ENCODE measurements around the gene KCNMA1. TPM values are rescaled to one million over a fixed set of nuclear protein-coding genes. Genes with fewer than 3 reads are reported as not detected.

The KCNMA1 gene
- total RNA-seq, 1 donor from 2014 or later = 95.5 TPM

GRCh38 chr10:77678146-77678545, 40.5 kb upstream of the KCNMA1 start:
- peak; percentile 54 for DNase-seq (ENCODE audit: extremely low spot score, unreplicated experiment)
- Mint-ChIP-seq H3K4me1 (ENCODE audit: unreplicated experiment) (no peaks in the 10 kb centered on the region), H3K36me3 (ENCODE audit: unreplicated experiment) (no peaks in the 10 kb centered on the region), H3K27ac (ENCODE audit: unreplicated experiment) (no peak overlapping the region), H3K4me3 (ENCODE audit: unreplicated experiment) (no peak overlapping the region), H3K27me3 (ENCODE audit: unreplicated experiment) (peaks cover 5% of the 10 kb centered on the region), H3K9me3 (ENCODE audit: unreplicated experiment) (no peaks in the 10 kb centered on the region)
- no peak for TF ChIP-seq CTCF (IDR thresholded peaks at IDR 0.05)

- H3K27ac Mint-ChIP-seq (ENCODE audit: unreplicated experiment) = no peak overlapping the region
- peaks cover 1% of the 10 kb centered on the region for H3K4me1 Mint-ChIP-seq (ENCODE audit: unreplicated experiment)
- no peaks in the 10 kb centered on the region for H3K36me3 Mint-ChIP-seq (ENCODE audit: unreplicated experiment)
- no peak overlapping the region for H3K4me3 Mint-ChIP-seq (ENCODE audit: unreplicated experiment)
- no peak for TF ChIP-seq CTCF (IDR thresholded peaks at IDR 0.05)
- H3K9me3 Mint-ChIP-seq (ENCODE audit: unreplicated experiment) = no peaks in the 10 kb centered on the region
- peak; percentile 36 for DNase-seq (ENCODE audit: extremely low spot score, unreplicated experiment)
- H3K27me3 Mint-ChIP-seq (ENCODE audit: unreplicated experiment) = peaks cover 8% of the 10 kb centered on the region
These were observed 37.7 kb upstream of the KCNMA1 start for GRCh38 chr10:77675347-77675746.

GRCh38 chr10:77673515-77674140, 36.0 kb upstream of the KCNMA1 start:
- peaks cover 8% of the 10 kb centered on the region for H3K27me3 Mint-ChIP-seq (ENCODE audit: unreplicated experiment)
- H3K4me1 Mint-ChIP-seq (ENCODE audit: unreplicated experiment) = peaks cover 4% of the 10 kb centered on the region
- no peak for TF ChIP-seq CTCF (IDR thresholded peaks at IDR 0.05)
- no peaks in the 10 kb centered on the region for H3K36me3 Mint-ChIP-seq (ENCODE audit: unreplicated experiment)
- no peak overlapping the region for H3K4me3 Mint-ChIP-seq (ENCODE audit: unreplicated experiment)
- H3K9me3 Mint-ChIP-seq (ENCODE audit: unreplicated experiment) = no peaks in the 10 kb centered on the region
- DNase-seq (ENCODE audit: extremely low spot score, unreplicated experiment) = peak; percentile 34
- no peak overlapping the region for H3K27ac Mint-ChIP-seq (ENCODE audit: unreplicated experiment)

- no peak for DNase-seq (ENCODE audit: extremely low spot score, unreplicated experiment)
- peaks cover 4% of the 10 kb centered on the region for H3K4me1 Mint-ChIP-seq (ENCODE audit: unreplicated experiment)
- no peaks in the 10 kb centered on the region for H3K36me3 Mint-ChIP-seq (ENCODE audit: unreplicated experiment)
- H3K27me3 Mint-ChIP-seq (ENCODE audit: unreplicated experiment) = peaks cover 6% of the 10 kb centered on the region
- H3K9me3 Mint-ChIP-seq (ENCODE audit: unreplicated experiment) = no peaks in the 10 kb centered on the region
- no peak for TF ChIP-seq CTCF (IDR thresholded peaks at IDR 0.05)
- H3K27ac Mint-ChIP-seq (ENCODE audit: unreplicated experiment) = no peak overlapping the region
- no peak overlapping the region for H3K4me3 Mint-ChIP-seq (ENCODE audit: unreplicated experiment)
These were observed 35.5 kb upstream of the KCNMA1 start for GRCh38 chr10:77673101-77673500.

- no peaks in the 10 kb centered on the region for H3K36me3 Mint-ChIP-seq (ENCODE audit: unreplicated experiment)
- H3K9me3 Mint-ChIP-seq (ENCODE audit: unreplicated experiment) = no peaks in the 10 kb centered on the region
- no peak for TF ChIP-seq CTCF (IDR thresholded peaks at IDR 0.05)
- H3K4me1 Mint-ChIP-seq (ENCODE audit: unreplicated experiment) = peaks cover 4% of the 10 kb centered on the region
- H3K27ac Mint-ChIP-seq (ENCODE audit: unreplicated experiment) = no peak overlapping the region
- no peak for DNase-seq (ENCODE audit: extremely low spot score, unreplicated experiment)
- H3K27me3 Mint-ChIP-seq (ENCODE audit: unreplicated experiment) = peaks cover 3% of the 10 kb centered on the region
- H3K4me3 Mint-ChIP-seq (ENCODE audit: unreplicated experiment) = no peak overlapping the region
These were observed 34.1 kb upstream of the KCNMA1 start for GRCh38 chr10:77671594-77672252.

Data from osteocyte (in vitro differentiated cells).